SKM-1 (cell line): ENCODE measurements around the gene METAP1.
"Not testable (repeated sequence)": the region's sequence is repeated elsewhere in the genome, so short reads cannot be mapped to it uniquely, and the experiment has no call there.

Source experiments
- DNase-seq: peaks from one replicate; lab custom pipeline; 2025; ENCODE audit not compliant: unreplicated experiment; lab: John Stamatoyannopoulos, UW

The METAP1 gene

GRCh38 chr4:98996765-98997068, 1.2 kb downstream of the METAP1 start:
- no peak for DNase-seq

- no peak for DNase-seq
These were observed 1.6 kb downstream of the METAP1 start for GRCh38 chr4:98997166-98997565.

GRCh38 chr4:98998551-98998950, 3.0 kb downstream of the METAP1 start:
- DNase-seq, result no peak

GRCh38 chr4:99002279-99002678, 6.8 kb downstream of the METAP1 start:
- DNase-seq, result no peak

GRCh38 chr4:99008051-99008450, 12.5 kb downstream of the METAP1 start:
- no peak for DNase-seq

GRCh38 chr4:99011910-99012309, 16.4 kb downstream of the METAP1 start:
- no peak for DNase-seq

- no peak for DNase-seq
These were observed 17.9 kb downstream of the METAP1 start for GRCh38 chr4:99013402-99013843.

GRCh38 chr4:99013884-99014523, 18.5 kb downstream of the METAP1 start:
- no peak for DNase-seq

GRCh38 chr4:99021386-99021785, 25.9 kb downstream of the METAP1 start:
- no peak for DNase-seq

- no peak for DNase-seq
These were observed 27.0 kb downstream of the METAP1 start for GRCh38 chr4:99022566-99022965.

- not testable (repeated sequence) for DNase-seq
These were observed 28.3 kb downstream of the METAP1 start for GRCh38 chr4:99023800-99024251.

GRCh38 chr4:99024481-99025275, 29.2 kb downstream of the METAP1 start:
- no peak for DNase-seq

GRCh38 chr4:99025506-99025905, 30.0 kb downstream of the METAP1 start:
- no peak for DNase-seq

- no peak for DNase-seq
These were observed 31.8 kb downstream of the METAP1 start for GRCh38 chr4:99027304-99027703.

- DNase-seq, result no peak
These were observed 32.7 kb downstream of the METAP1 start for GRCh38 chr4:99028187-99028586.

- DNase-seq, result no peak
These were observed 33.7 kb downstream of the METAP1 start for GRCh38 chr4:99029018-99029735.

- no peak for DNase-seq
These were observed 34.3 kb downstream of the METAP1 start for GRCh38 chr4:99029852-99030251.

GRCh38 chr4:99033956-99034355, 38.4 kb downstream of the METAP1 start:
- no peak for DNase-seq

- no peak for DNase-seq
These were observed 42.7 kb downstream of the METAP1 start for GRCh38 chr4:99038213-99038612.

- DNase-seq, result no peak
These were observed 47.8 kb downstream of the METAP1 start for GRCh38 chr4:99043346-99043745.

GRCh38 chr4:99047710-99048109, 52.2 kb downstream of the METAP1 start:
- no peak for DNase-seq

GRCh38 chr4:99052902-99053301, 57.4 kb downstream of the METAP1 start:
- no peak for DNase-seq
